GM12874 (cell line): ENCODE measurements around the gene SNX27.

Experiments used
- CTCF ChIP-seq: IDR thresholded peaks from 2 replicates; pipeline ENCODE4 v1.5.1; 2011; ENCODE audit warnings: low read depth, mild to moderate bottlenecking, control low read depth, low read length, moderate library complexity; ENCODE audit not compliant: insufficient read depth

The SNX27 gene

DNA sequence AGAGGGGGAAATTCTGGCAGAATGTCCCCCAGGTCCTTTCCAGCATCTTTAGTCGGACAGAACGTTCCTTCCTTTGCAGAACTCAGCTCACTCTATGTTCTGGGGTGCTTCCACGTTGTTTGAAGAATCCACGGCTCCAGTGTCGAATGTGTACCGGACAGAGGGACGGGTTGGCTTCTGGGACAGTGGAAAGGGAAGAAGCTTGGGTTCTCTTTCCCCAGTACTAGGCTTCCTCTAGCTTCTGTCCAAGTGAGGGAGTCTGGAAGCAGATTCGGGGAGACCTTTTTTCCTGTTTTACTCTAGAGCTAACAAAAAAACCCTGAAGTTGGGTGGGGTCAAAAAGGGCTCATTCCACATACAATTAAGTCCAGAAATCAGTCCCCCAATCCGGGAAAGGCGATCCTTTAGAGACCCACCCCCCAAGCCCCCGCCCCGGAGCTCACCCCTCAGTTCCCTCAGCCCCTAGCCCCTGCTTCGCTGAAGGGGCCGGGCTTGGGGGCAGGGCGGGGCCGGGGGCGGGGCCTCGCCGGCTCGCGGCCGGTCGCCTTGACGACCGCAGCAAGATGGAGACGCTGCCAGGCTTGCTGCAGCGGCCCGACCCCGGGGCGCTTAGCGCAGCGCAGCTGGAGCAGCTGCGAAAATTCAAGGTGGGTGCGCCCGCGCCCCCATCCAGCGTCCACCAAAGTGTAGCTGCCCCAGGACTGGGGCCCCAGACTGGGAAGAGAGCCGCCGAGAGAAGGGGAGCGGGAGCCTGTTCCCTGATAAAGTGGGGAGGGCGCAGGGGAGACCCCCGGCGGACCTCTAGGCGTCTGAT, 109.3 kb downstream of the SNX27 start, which contains the start of gene RIIAD1:
RIIAD1 (plus strand) TSS at position 549 of the 814 bp plus-strand sequence; CDS start at position 564, 15 bp downstream.
- TF ChIP-seq CTCF, result no peak

DNA sequence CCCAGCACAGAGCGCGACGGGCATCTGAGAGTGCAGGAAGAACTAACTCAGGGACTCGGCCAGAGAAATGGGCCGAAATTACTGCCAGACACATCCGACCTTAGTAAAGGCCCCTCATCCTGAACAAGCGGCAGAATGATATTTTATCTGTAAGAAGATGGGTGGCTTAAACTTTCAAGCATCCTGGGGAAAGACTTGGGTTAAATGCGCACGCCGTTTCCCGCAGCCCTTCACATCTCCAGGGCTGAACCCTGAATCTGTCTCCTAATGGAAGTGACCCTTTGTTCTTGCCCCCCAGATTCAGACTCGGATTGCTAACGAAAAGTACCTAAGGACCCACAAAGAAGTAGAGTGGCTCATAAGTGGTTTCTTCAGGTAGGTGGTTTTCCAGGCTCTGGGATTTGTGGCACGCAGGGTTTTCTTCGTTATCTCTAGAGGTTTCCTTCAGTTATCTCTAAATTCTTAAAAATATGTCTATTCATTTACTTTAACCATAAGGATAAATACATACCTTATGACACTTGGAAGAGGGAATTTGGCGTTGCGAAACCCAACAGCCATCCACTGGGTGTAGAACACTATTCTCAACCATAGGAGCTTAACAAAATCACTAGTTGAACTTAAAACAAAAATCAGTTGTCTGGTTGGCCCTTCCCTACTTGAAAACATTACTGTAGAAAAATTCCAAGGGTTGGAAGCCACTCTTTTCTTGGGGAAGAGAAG, 110.1 kb downstream of the SNX27 start:
- no peak for TF ChIP-seq CTCF

DNA sequence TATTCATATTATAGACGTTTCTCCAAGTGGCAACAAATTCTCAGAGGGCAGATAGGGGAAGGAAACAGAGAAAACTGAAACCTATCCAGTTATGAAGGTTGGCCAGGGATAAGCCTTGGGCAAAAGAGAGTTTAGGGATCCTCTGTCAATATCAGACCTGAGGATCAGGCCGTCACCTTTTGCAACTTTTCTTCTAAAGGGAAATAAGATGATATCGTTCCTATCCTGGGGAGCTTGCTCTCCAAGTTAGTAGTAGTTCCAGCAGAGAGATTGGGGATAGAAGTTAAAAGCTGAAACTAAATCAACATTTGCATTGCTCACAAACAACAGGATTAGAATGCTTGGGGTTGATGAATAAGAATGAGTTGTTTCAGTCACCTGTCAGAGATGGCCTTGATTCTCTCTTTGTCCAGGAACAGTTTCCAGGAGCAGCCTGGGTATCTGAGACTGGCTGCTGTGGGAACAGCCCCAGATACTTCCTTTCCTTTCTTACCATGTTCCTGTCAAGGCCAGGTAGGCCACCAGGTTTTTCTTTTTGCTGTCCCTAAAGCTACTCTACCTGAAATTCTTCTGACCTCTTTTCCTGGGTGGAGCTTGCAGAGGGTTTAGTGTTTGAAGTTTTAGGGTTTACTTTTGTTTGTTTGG, 112.0 kb downstream of the SNX27 start:
- TF ChIP-seq CTCF, result no peak

DNA sequence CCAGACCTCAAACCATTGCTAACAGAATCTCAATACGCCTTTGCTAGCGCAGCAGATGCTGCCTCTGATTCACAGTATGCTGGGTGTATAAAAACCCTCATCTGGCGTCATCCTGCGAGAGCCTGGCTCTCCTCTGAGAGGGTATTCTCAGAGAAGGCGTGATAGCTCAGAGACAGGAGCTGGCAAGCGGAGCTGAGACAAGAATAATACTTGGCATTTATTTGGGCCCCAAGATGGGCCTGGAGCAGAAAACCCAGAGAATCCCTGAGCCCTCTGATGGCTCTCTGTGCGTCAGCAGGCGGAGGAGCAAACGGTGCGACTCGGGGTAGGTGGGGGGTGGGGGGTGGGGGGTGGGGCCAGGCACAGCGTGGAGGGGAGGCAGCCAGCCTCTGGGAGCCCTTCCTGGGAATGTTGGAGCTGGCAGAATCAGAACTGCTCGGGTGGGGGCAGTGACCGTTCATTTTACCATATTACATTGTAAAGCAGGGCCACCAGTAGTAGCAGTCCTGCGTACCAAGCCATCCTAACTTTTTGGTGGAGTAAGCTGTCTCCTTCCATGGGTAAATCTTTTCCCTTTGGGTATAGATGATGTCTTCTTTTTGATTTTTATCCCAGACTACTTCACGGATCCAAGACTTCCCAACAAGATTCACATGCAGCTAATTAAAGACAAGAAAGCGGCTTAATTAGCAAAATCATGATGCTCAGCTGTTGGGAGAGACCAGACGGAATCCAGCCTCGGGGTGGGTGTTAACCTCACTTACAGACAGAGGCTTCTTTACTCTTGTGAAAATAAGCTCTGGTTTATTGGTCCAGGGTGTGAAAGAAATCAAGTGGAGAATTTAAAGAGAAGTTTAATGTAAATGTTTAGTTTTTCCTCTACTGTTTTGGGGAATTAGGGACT, 116.6 kb downstream of the SNX27 start:
- no peak for TF ChIP-seq CTCF

- no peak for TF ChIP-seq CTCF
Measured at GRCh38 chr1:151729157-151729965, 117.5 kb downstream of the SNX27 start.

- TF ChIP-seq CTCF, result no peak
Measured at GRCh38 chr1:151729966-151730291, 118.1 kb downstream of the SNX27 start.
